ENCODE results near the gene THBS4. TPM values are rescaled to one million over a fixed set of nuclear protein-coding genes. Genes with fewer than 3 reads are reported as not detected.

Gene THBS4
- total RNA-seq, 1 donor from 2014 or later: 0.98 TPM

DNA sequence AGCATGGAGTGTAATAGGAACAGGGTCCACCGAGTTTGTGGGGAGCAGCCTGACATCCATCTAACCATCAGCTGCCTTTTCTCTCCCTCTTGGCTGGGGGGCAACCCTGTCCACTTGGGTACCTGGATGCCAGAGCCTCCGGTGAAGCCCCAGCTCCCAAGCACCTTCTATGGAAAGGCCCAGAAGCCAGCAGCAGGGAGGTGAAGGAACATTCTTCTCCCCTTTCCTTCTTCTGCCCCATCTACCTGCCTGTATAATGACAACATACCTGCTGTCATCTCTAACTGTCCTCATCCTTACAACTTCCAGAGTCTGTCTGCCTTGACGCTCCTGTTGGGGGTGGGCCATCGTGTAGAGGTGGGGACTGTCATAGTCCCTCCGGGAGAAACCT, 33.1 kb downstream of the THBS4 start:
- intact Hi-C loops (cut with DNase I): no loop called here
- no peak overlapping the region for H3K27ac ChIP-seq
- H3K27me3 ChIP-seq: no peaks in the 10 kb centered on the region
- H3K9me3 ChIP-seq: no peaks in the 10 kb centered on the region
- no peaks in the 10 kb centered on the region for H3K36me3 ChIP-seq
- DNase-seq (ENCODE audit: extremely low spot score in 2 of 2): no peak
- H3K4me1 ChIP-seq: no peaks in the 10 kb centered on the region
- no peak overlapping the region for H3K4me3 ChIP-seq
- TF ChIP-seq POLR2A (IDR thresholded peaks at IDR 0.05) (no peak), CTCF (IDR thresholded peaks at IDR 0.05) (no peak), POLR2AphosphoS5 (IDR thresholded peaks at IDR 0.05; ENCODE audit: insufficient read depth in 1 of 2, low read depth in 1 of 2) (no peak)

DNA sequence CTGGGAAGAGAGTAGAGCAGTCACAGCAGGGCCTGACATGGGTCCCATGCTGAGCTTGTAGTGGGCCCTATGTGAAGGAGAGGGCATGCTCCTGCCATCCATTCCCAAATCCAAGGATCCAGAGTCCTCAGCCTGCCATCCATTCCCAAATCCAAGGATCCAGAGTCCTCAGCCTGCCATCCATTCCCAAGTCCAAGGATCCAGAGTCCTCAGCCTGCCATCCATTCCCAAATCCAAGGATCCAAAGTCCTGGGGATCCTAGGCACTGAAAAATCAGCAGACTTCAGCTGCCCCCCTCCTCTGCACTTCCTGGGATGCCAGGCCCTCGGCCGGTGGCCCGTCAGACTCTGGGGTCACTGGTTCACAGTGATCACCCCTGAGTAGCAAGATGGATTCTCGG, 33.6 kb downstream of the THBS4 start:
- no peak for TF ChIP-seq POLR2AphosphoS5 (IDR thresholded peaks at IDR 0.05; ENCODE audit: insufficient read depth in 1 of 2, low read depth in 1 of 2)
- Histone ChIP-seq H3K36me3 (no peaks in the 10 kb centered on the region), H3K27ac (no peak overlapping the region), H3K4me3 (no peak overlapping the region), H3K9me3 (no peaks in the 10 kb centered on the region), H3K27me3 (no peaks in the 10 kb centered on the region), H3K4me1 (no peaks in the 10 kb centered on the region)
- no peak for DNase-seq (ENCODE audit: extremely low spot score in 2 of 2)
- intact Hi-C loops (cut with DNase I): no loop called here

GRCh38 chr5:80069251-80069800, 34.2 kb downstream of the THBS4 start:
- Histone ChIP-seq H3K27me3 (no peaks in the 10 kb centered on the region), H3K4me3 (no peak overlapping the region), H3K36me3 (no peaks in the 10 kb centered on the region), H3K4me1 (no peaks in the 10 kb centered on the region), H3K27ac (no peak overlapping the region), H3K9me3 (no peaks in the 10 kb centered on the region)
- no peak for DNase-seq (ENCODE audit: extremely low spot score in 2 of 2)
- no peak for TF ChIP-seq POLR2AphosphoS5 (IDR thresholded peaks at IDR 0.05; ENCODE audit: insufficient read depth in 1 of 2, low read depth in 1 of 2)
- intact Hi-C loops (cut with DNase I): no loop called here

GRCh38 chr5:80069918-80070318, 34.8 kb downstream of the THBS4 start:
- no peak overlapping the region for H3K4me3 ChIP-seq
- intact Hi-C loops (cut with DNase I): no loop called here
- H3K4me1 ChIP-seq: no peaks in the 10 kb centered on the region
- no peaks in the 10 kb centered on the region for H3K9me3 ChIP-seq
- no peak for DNase-seq (ENCODE audit: extremely low spot score in 2 of 2)
- H3K27ac ChIP-seq: no peak overlapping the region
- no peaks in the 10 kb centered on the region for H3K36me3 ChIP-seq
- no peaks in the 10 kb centered on the region for H3K27me3 ChIP-seq
- TF ChIP-seq CTCF (IDR thresholded peaks at IDR 0.05): no peak
- no peak for TF ChIP-seq POLR2A (IDR thresholded peaks at IDR 0.05)
- no peak for TF ChIP-seq POLR2AphosphoS5 (IDR thresholded peaks at IDR 0.05; ENCODE audit: insufficient read depth in 1 of 2, low read depth in 1 of 2)

DNA sequence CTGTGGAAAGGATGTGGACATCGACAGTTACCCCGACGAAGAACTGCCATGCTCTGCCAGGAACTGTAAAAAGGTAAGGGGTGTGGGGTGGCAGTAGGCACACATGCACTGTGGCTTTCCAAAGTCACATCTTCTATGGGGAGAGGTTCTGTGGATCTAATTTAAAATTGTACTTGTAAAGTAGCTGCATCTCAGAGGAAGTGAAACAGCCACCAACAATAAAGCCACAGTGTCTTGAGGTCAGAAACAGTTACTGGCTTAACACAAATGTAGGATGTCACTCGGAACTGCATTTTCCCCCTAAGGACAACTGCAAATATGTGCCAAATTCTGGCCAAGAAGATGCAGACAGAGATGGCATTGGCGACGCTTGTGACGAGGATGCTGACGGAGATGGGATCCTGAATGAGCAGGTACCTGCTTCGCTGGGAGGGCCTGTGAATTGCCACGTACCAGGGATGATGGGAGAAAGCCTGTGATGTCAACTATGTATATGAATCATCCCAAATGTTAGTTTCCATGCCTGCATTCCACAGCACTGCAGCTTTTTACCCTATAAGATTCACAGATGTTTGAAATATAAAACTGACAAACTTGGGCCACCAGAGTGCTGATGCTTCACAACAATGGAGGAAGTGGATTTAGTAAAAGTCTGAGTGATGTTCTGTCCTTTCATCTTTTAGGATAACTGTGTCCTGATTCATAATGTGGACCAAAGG, 35.3 kb downstream of the THBS4 start:
- no peak overlapping the region for H3K27ac ChIP-seq

More for the DNA sequence above, 35.3 kb downstream of the THBS4 start:
- H3K4me3 ChIP-seq: no peak overlapping the region
- H3K9me3 ChIP-seq: no peaks in the 10 kb centered on the region
- TF ChIP-seq POLR2AphosphoS5 (IDR thresholded peaks at IDR 0.05; ENCODE audit: insufficient read depth in 1 of 2, low read depth in 1 of 2) (no peak), POLR2A (IDR thresholded peaks at IDR 0.05) (no peak), CTCF (IDR thresholded peaks at IDR 0.05) (no peak)
- DNase-seq (ENCODE audit: extremely low spot score in 2 of 2): no peak
- intact Hi-C loops (cut with DNase I): no loop called here
- no peaks in the 10 kb centered on the region for H3K36me3 ChIP-seq
- no peaks in the 10 kb centered on the region for H3K4me1 ChIP-seq
- no peaks in the 10 kb centered on the region for H3K27me3 ChIP-seq
